GM23338 (cell line): ENCODE data around the gene SLC25A40. TPM values are rescaled to one million over a fixed set of nuclear protein-coding genes. Genes with fewer than 3 reads are reported as not detected.

Source experiments
- ATAC-seq: fragments of 200-7000 bp; cut with Tn5 transposase; 3 replicates; pipeline ENCODE4 v1.9.1; 2020
- DNase-seq: peaks from one replicate; pipeline ENCODE4 v3.0.0-alpha.2; 2015; ENCODE audit warnings: low spot score
- H2AFZ ChIP-seq: fragments of 200-600 bp; sonication (generic); 2 replicates; pipeline ENCODE4 v1.8.0; 2016; ENCODE audit warnings: antibody characterized with exemption, mild to moderate bottlenecking, moderate library complexity
- H3F3A ChIP-seq: fragments of 200-600 bp; sonication (generic); replicated peaks from 2 replicates; pipeline ENCODE4 v1.8.0; 2017; ENCODE audit warnings: antibody characterized with exemption, mixed run types, low read depth
- H3K27ac ChIP-seq: fragments of 200-600 bp; sonication (generic); 2 replicates; pipeline ENCODE4 v1.6.1; 2016; ENCODE audit warnings: low read depth
- H3K27me3 ChIP-seq: fragments of 200-600 bp; sonication (generic); 2 replicates; pipeline ENCODE4 v1.8.0; 2016; ENCODE audit warnings: mild to moderate bottlenecking, mixed run types, moderate library complexity; ENCODE audit not compliant: insufficient read depth
- H3K36me3 ChIP-seq: fragments of 200-600 bp; sonication (generic); 2 replicates; pipeline ENCODE4 v1.8.0; 2016; ENCODE audit warnings: mild to moderate bottlenecking; ENCODE audit not compliant: insufficient read depth
- H3K4me1 ChIP-seq: fragments of 200-600 bp; sonication (generic); 2 replicates; pipeline ENCODE4 v1.8.0; 2016; ENCODE audit warnings: mild to moderate bottlenecking, moderate library complexity; ENCODE audit not compliant: insufficient read depth
- H3K4me2 ChIP-seq: fragments of 200-600 bp; sonication (generic); 2 replicates; pipeline ENCODE4 v1.7.1; 2017; ENCODE audit warnings: mixed run types
- H3K4me3 ChIP-seq: fragments of 200-600 bp; sonication (generic); 2 replicates; pipeline ENCODE4 v1.6.1; 2016; ENCODE audit warnings: mixed run types
- H3K79me2 ChIP-seq: fragments of 200-600 bp; sonication (generic); replicated peaks from 2 replicates; pipeline ENCODE4 v1.8.0; 2017; ENCODE audit warnings: mild to moderate bottlenecking; ENCODE audit not compliant: insufficient read depth
- H3K9me2 ChIP-seq: fragments of 200-600 bp; sonication (generic); 2 replicates; pipeline ENCODE4 v1.8.0; 2017; ENCODE audit not compliant: insufficient read depth
- H4K20me1 ChIP-seq: fragments of 200-600 bp; sonication (generic); replicated peaks from 2 replicates; pipeline ENCODE4 v1.8.0; 2017; ENCODE audit warnings: mild to moderate bottlenecking; ENCODE audit not compliant: insufficient read depth
- H3K27ac Mint-ChIP-seq: 2 replicates; pipeline ENCODE4 v1.8.0; 2020; ENCODE audit warnings: inconsistent platforms, mild to moderate bottlenecking, moderate library complexity, mixed read lengths
- H3K27me3 Mint-ChIP-seq: 3 replicates; pipeline ENCODE4 v1.8.0; 2022; ENCODE audit warnings: low read depth, mild to moderate bottlenecking, moderate library complexity, mixed read lengths, inconsistent platforms; ENCODE audit not compliant: insufficient read depth, poor library complexity
- H3K36me3 Mint-ChIP-seq: 3 replicates; pipeline ENCODE4 v1.8.0; 2021; ENCODE audit warnings: low read depth, mild to moderate bottlenecking, inconsistent platforms, moderate library complexity, mixed read lengths
- H3K4me1 Mint-ChIP-seq: 3 replicates; pipeline ENCODE4 v1.8.0; 2020; ENCODE audit warnings: mild to moderate bottlenecking, inconsistent platforms, mixed read lengths
- H3K4me3 Mint-ChIP-seq: 3 replicates; pipeline ENCODE4 v1.8.0; 2021; ENCODE audit warnings: moderate library complexity, mild to moderate bottlenecking, inconsistent platforms, mixed read lengths
- H3K9me3 Mint-ChIP-seq: 3 replicates; pipeline ENCODE4 v1.8.0; 2020; ENCODE audit warnings: moderate library complexity, mild to moderate bottlenecking, inconsistent platforms, mixed read lengths
- CREB1 ChIP-seq: fragments of 250-450 bp; sonication (Bioruptor Pico); IDR thresholded peaks from 2 replicates; pipeline ENCODE4 v1.5.0; 2020; ENCODE audit warnings: low read depth, mild to moderate bottlenecking, moderate library complexity
- CTCF ChIP-seq, 2 experiments: fragments of 200-600 bp in 1 of 2; sonication (generic) in 1 of 2; conservative IDR thresholded peaks; 2 replicates each; pipeline versions ENCODE4 v1.5.1 to v1.6.1; 2016 to 2017; ENCODE audit warnings: antibody characterized with exemption in 2 of 2, low read depth in 2 of 2, mild to moderate bottlenecking in 2 of 2, moderate library complexity in 1 of 2
- ETS1 ChIP-seq: IDR thresholded peaks from 2 replicates; pipeline ENCODE4 v1.6.1; 2016; ENCODE audit warnings: antibody characterized with exemption
- EZH2 ChIP-seq: fragments of 200-600 bp; sonication (generic); IDR thresholded peaks from one replicate; pipeline ENCODE4 v1.8.0; 2017; ENCODE audit warnings: antibody characterized with exemption, mild to moderate bottlenecking, low read depth; ENCODE audit not compliant: unreplicated experiment
- EZH2phosphoT487 ChIP-seq: fragments of 200-600 bp; sonication (generic); IDR thresholded peaks from one replicate; pipeline ENCODE4 v1.8.1; 2018; ENCODE audit warnings: antibody characterized with exemption; ENCODE audit not compliant: unreplicated experiment
- JUNB ChIP-seq: IDR thresholded peaks from one replicate; pipeline ENCODE4 v1.6.1; 2016; ENCODE audit warnings: antibody characterized with exemption; ENCODE audit not compliant: unreplicated experiment
- NANOG ChIP-seq: IDR thresholded peaks from 2 replicates; pipeline ENCODE4 v1.6.1; 2016; ENCODE audit warnings: antibody characterized with exemption, borderline replicate concordance
- POLR2AphosphoS5 ChIP-seq: IDR thresholded peaks from 2 replicates; pipeline ENCODE4 v1.6.1; 2016; ENCODE audit warnings: antibody characterized with exemption, low read depth
- STAT1 ChIP-seq: IDR thresholded peaks from one replicate; pipeline ENCODE4 v1.6.1; 2016; ENCODE audit warnings: antibody characterized with exemption; ENCODE audit not compliant: unreplicated experiment
- ZNF114 ChIP-seq: fragments of 250-450 bp; sonication (Bioruptor Pico); IDR thresholded peaks from 2 replicates; pipeline ENCODE4 v1.5.0; 2020; ENCODE audit warnings: mild to moderate bottlenecking, moderate library complexity
- ZNF331 ChIP-seq: fragments of 250-450 bp; sonication (Bioruptor Pico); IDR thresholded peaks from 2 replicates; pipeline ENCODE4 v1.5.0; 2020; ENCODE audit warnings: low read depth, mild to moderate bottlenecking, moderate library complexity
- ZNF462 ChIP-seq: fragments of 250-450 bp; sonication (Bioruptor Pico); IDR thresholded peaks from 2 replicates; pipeline ENCODE4 v1.5.0; 2020; ENCODE audit warnings: mild to moderate bottlenecking, moderate library complexity
- polyA plus RNA-seq: library from polyadenylated mRNA; unstranded; fragments of >200 nt; fragmentation: Nextera tagmentation; extraction: Ambion mirVana; gene quantifications from 2 replicates; pipeline ENCODE4 v1.2.1, GENCODE V29; 2016
- total RNA-seq: library from RNA; depleted of rRNA; stranded (reverse); fragments of >200 nt; shearing (Covaris generic); gene quantifications from 2 replicates; pipeline ENCODE4 v1.2.3, GENCODE V29; 2014

The SLC25A40 gene
- total and polyA plus RNA-seq, 2 experiments from 2014 or later: 8.4 to 30.7 TPM

- H3K4me2 ChIP-seq: no peak overlapping the region
- ATAC-seq: no peak
- no peaks in the 10 kb centered on the region for H3K9me2 ChIP-seq
- H4K20me1 ChIP-seq: no peaks in the 10 kb centered on the region
- H3K36me3 ChIP-seq: no peaks in the 10 kb centered on the region
- Mint-ChIP-seq H3K4me3 (no peak overlapping the region), H3K27me3 (peaks cover 1% of the 10 kb centered on the region), H3K9me3 (no peaks in the 10 kb centered on the region), H3K27ac (peak overlapping the region; percentile 12; the same call in 1 of the 2 replicates), H3K4me1 (peaks cover under 1% of the 10 kb centered on the region; the same call in 2 of the 3 replicates), H3K36me3 (peaks cover 16% of the 10 kb centered on the region)
- no peaks in the 10 kb centered on the region for H3F3A ChIP-seq
- DNase-seq: no peak
- H2AFZ ChIP-seq: no peak overlapping the region
- no peak overlapping the region for H3K4me3 ChIP-seq
- no peaks in the 10 kb centered on the region for H3K79me2 ChIP-seq
- H3K4me1 ChIP-seq: peaks cover 5% of the 10 kb centered on the region
- H3K27ac ChIP-seq: no peak overlapping the region
- no peak for TF ChIP-seq ZNF331 (CRISPR knock-in tag)
- TF ChIP-seq STAT1: no peak
- no peak for TF ChIP-seq POLR2AphosphoS5
- no peak for TF ChIP-seq EZH2phosphoT487
- TF ChIP-seq ZNF114 (CRISPR knock-in tag): no peak
- no peak for TF ChIP-seq NANOG
- TF ChIP-seq EZH2: no peak
- H3K27me3 ChIP-seq: no peaks in the 10 kb centered on the region
Measured at GRCh38 chr7:87850836-87851593, 25.1 kb downstream of the SLC25A40 start.

- no peaks in the 10 kb centered on the region for H3K27me3 ChIP-seq
- DNase-seq (no peak), ATAC-seq (no peak)
- no peaks in the 10 kb centered on the region for H4K20me1 ChIP-seq
- no peaks in the 10 kb centered on the region for H3K4me1 Mint-ChIP-seq
- H3K9me2 ChIP-seq: no peaks in the 10 kb centered on the region
- no peak overlapping the region for H3K27ac ChIP-seq
- H3K27me3 Mint-ChIP-seq: no peaks in the 10 kb centered on the region
- H3K36me3 ChIP-seq: no peaks in the 10 kb centered on the region
- H3K4me3 Mint-ChIP-seq: no peak overlapping the region
- H3K27ac Mint-ChIP-seq: no peak overlapping the region
- H3K4me2 ChIP-seq: no peak overlapping the region
- H3K4me1 ChIP-seq: no peaks in the 10 kb centered on the region
- no peaks in the 10 kb centered on the region for H3K36me3 Mint-ChIP-seq
- no peaks in the 10 kb centered on the region for H3F3A ChIP-seq
- H3K79me2 ChIP-seq: no peaks in the 10 kb centered on the region
- H2AFZ ChIP-seq: no peak overlapping the region
- H3K9me3 Mint-ChIP-seq: no peaks in the 10 kb centered on the region
- no peak overlapping the region for H3K4me3 ChIP-seq
- no peak for TF ChIP-seq EZH2
- TF ChIP-seq CREB1 (CRISPR knock-in tag): no peak
- no peak for TF ChIP-seq ZNF462 (CRISPR knock-in tag)
- TF ChIP-seq STAT1: no peak
- no peak for TF ChIP-seq NANOG
- no peak for TF ChIP-seq ETS1
- no peak for TF ChIP-seq CTCF (conservative IDR thresholded peaks at IDR 0.05; ENCODE audit: low read depth in 2 of 2)
- TF ChIP-seq ZNF331 (CRISPR knock-in tag): no peak
- no peak for TF ChIP-seq EZH2phosphoT487
- no peak for TF ChIP-seq ZNF114 (CRISPR knock-in tag)
- TF ChIP-seq POLR2AphosphoS5: no peak
- TF ChIP-seq JUNB: no peak
Measured at GRCh38 chr7:87837597-87837996, 38.6 kb downstream of the SLC25A40 start.
